Activated CD8-positive, alpha-beta T cell treated with anti-CD3 and anti-CD28 coated beads for 36 hours (primary cell): ENCODE data around the gene EIF1AX. TPM values are rescaled to one million over a fixed set of nuclear protein-coding genes. Genes with fewer than 3 reads are reported as not detected.
A peak's percentile ranks its signal among the peaks of the same experiment; 100 is the strongest.

Source experiments
- ATAC-seq: fragments of 200-7000 bp; cut with Tn5 transposase; one replicate; pipeline ENCODE4 v1.10.0; 2021; ENCODE audit warnings: mild to moderate bottlenecking, moderate library complexity
- CTCF ChIA-PET: fragments of 350-600 bp; sonication (Branson Sonifier 250); formaldehyde crosslinking; loops from one replicate; lab custom pipeline; 2021; ENCODE audit warnings: antibody characterized with exemption; lab: Charles Lee
- POLR2A ChIA-PET: fragments of 350-600 bp; sonication (Branson Sonifier 250); formaldehyde crosslinking; loops from one replicate; lab custom pipeline; 2021; ENCODE audit warnings: antibody characterized with exemption; lab: Charles Lee
- DNase-seq: peaks from one replicate; pipeline ENCODE4 v3.0.0-alpha.2; 2020
- H3K27ac Mint-ChIP-seq: one replicate; pipeline ENCODE4 v1.8.0; 2021; ENCODE audit warnings: mild to moderate bottlenecking, mixed read lengths
- H3K27me3 Mint-ChIP-seq: one replicate; pipeline ENCODE4 v1.8.0; 2021; ENCODE audit warnings: mixed read lengths
- H3K36me3 Mint-ChIP-seq: one replicate; pipeline ENCODE4 v1.8.0; 2021; ENCODE audit warnings: low read depth, mixed read lengths
- H3K4me1 Mint-ChIP-seq: one replicate; pipeline ENCODE4 v1.8.0; 2021; ENCODE audit warnings: low read depth, mixed read lengths
- H3K4me3 Mint-ChIP-seq: one replicate; pipeline ENCODE4 v1.8.0; 2021; ENCODE audit warnings: mild to moderate bottlenecking, moderate library complexity, mixed read lengths
- H3K9me3 Mint-ChIP-seq: one replicate; pipeline ENCODE4 v1.8.0; 2021; ENCODE audit warnings: mixed read lengths
- CTCF ChIP-seq: fragments of 200-600 bp; IDR thresholded peaks from one replicate; pipeline ENCODE4 v1.8.0; 2022; ENCODE audit warnings: antibody characterized with exemption, mild to moderate bottlenecking
- intact Hi-C: fragments of 100-400 bp; cut with micrococcal nuclease; formaldehyde crosslinking; loops from one replicate; pipeline ENCODE4 v1.10.0; 2022
- total RNA-seq, 2 experiments: library from RNA; stranded (reverse); gene quantifications; one replicate each; pipeline ENCODE4 v1.2.3, GENCODE V29; 2021

Gene EIF1AX
- total RNA-seq = 100 to 1,000 TPM; 138 to 147 TPM

- no peaks in the 10 kb centered on the region for H3K9me3 Mint-ChIP-seq
- H3K36me3 Mint-ChIP-seq = peaks cover 23% of the 10 kb centered on the region
- H3K4me1 Mint-ChIP-seq = peaks cover 36% of the 10 kb centered on the region
- ChIA-PET POLR2A (interaction anchor here (0.6 to 2.1 kb wide), 9 partner anchors 9 to 277 kb away, joined by 3 to 7 read pairs (median 4); no protein-coding TSS in a partner anchor), CTCF (no interaction called here)
- no peak for TF ChIP-seq CTCF
- H3K27ac Mint-ChIP-seq = peak within 1 kb of the TSS; percentile 90
- peak; percentile 97 for DNase-seq
- H3K4me3 Mint-ChIP-seq = peak within 1 kb of the TSS; percentile 81
- intact Hi-C loops = loop anchor here (10.0 kb wide), 1 partner anchor 113 kb away; no protein-coding TSS in a partner anchor
- no peaks in the 10 kb centered on the region for H3K27me3 Mint-ChIP-seq
- peak; percentile 99 for ATAC-seq
Observed at GRCh38 chrX:20141281-20142220, at the start of gene EIF1AX. EIF1AX (minus strand) TSS chrX:20141838; CDS start chrX:20141640, 198 bp downstream.

GRCh38 chrX:20189171-20189570 lies 47.5 kb upstream of the EIF1AX start:
- Mint-ChIP-seq H3K36me3 (peaks cover 21% of the 10 kb centered on the region), H3K27me3 (no peaks in the 10 kb centered on the region), H3K27ac (no peak overlapping the region), H3K4me1 (no peaks in the 10 kb centered on the region), H3K9me3 (no peaks in the 10 kb centered on the region), H3K4me3 (no peak overlapping the region)
- intact Hi-C loops = no loop called here
- CTCF ChIA-PET = no interaction called here
- POLR2A ChIA-PET = no interaction called here
- no peak for DNase-seq
- no peak for ATAC-seq
- TF ChIP-seq CTCF = no peak

GRCh38 chrX:20181598-20182329 lies 40.1 kb upstream of the EIF1AX start:
- DNase-seq (no peak), ATAC-seq (peak; percentile 66)
- Mint-ChIP-seq H3K9me3 (no peaks in the 10 kb centered on the region), H3K27ac (peak overlapping the region; percentile 83), H3K4me1 (peaks cover 22% of the 10 kb centered on the region), H3K4me3 (no peak overlapping the region), H3K27me3 (no peaks in the 10 kb centered on the region), H3K36me3 (peaks cover 30% of the 10 kb centered on the region)
- intact Hi-C loops = no loop called here
- TF ChIP-seq CTCF = no peak
- ChIA-PET POLR2A (interaction anchor here (1.0 kb wide), 1 partner anchor 40 kb away, joined by 3 read pairs; the partner anchor contains the start of gene EIF1AX), CTCF (no interaction called here)

GRCh38 chrX:20177093-20177492 lies 35.5 kb upstream of the EIF1AX start:
- CTCF ChIA-PET = no interaction called here
- H3K9me3 Mint-ChIP-seq = no peaks in the 10 kb centered on the region
- H3K27me3 Mint-ChIP-seq = no peaks in the 10 kb centered on the region
- ATAC-seq = no peak
- peaks cover 19% of the 10 kb centered on the region for H3K36me3 Mint-ChIP-seq
- POLR2A ChIA-PET = no interaction called here
- TF ChIP-seq CTCF = no peak
- intact Hi-C loops = no loop called here
- no peak for DNase-seq
- H3K4me3 Mint-ChIP-seq = no peak overlapping the region
- H3K27ac Mint-ChIP-seq = no peak overlapping the region
- peaks cover 11% of the 10 kb centered on the region for H3K4me1 Mint-ChIP-seq
